NB4 (cell line): ENCODE data around the gene ENO3.

Source experiments
- DNase-seq: peaks from one replicate; pipeline ENCODE4 v3.0.0; 2010; ENCODE audit warnings: low read depth
- H3K4me3 ChIP-seq: one replicate; pipeline ENCODE4 v1.5.1; 2011; ENCODE audit warnings: mild to moderate bottlenecking, low read depth, low read length, moderate library complexity
- MYC ChIP-seq: IDR thresholded peaks from 2 replicates; pipeline ENCODE4 v1.6.1; 2011; ENCODE audit warnings: low read depth, low read length
- POLR2A ChIP-seq: IDR thresholded peaks from 2 replicates; pipeline ENCODE4 v1.6.1; 2011; ENCODE audit warnings: mild to moderate bottlenecking; ENCODE audit not compliant: insufficient read length; ENCODE audit errors: extremely low read depth
- TF ChIP-seq, protein P1 (sequence below): IDR thresholded peaks from one replicate; pipeline ENCODE4 v1.5.1; 2012; ENCODE audit warnings: low read depth, low read length
- TF ChIP-seq, protein P2 (sequence below): IDR thresholded peaks from 2 replicates; pipeline ENCODE4 v1.6.1; 2011; ENCODE audit warnings: low read depth, low read length

The ENO3 gene

DNA sequence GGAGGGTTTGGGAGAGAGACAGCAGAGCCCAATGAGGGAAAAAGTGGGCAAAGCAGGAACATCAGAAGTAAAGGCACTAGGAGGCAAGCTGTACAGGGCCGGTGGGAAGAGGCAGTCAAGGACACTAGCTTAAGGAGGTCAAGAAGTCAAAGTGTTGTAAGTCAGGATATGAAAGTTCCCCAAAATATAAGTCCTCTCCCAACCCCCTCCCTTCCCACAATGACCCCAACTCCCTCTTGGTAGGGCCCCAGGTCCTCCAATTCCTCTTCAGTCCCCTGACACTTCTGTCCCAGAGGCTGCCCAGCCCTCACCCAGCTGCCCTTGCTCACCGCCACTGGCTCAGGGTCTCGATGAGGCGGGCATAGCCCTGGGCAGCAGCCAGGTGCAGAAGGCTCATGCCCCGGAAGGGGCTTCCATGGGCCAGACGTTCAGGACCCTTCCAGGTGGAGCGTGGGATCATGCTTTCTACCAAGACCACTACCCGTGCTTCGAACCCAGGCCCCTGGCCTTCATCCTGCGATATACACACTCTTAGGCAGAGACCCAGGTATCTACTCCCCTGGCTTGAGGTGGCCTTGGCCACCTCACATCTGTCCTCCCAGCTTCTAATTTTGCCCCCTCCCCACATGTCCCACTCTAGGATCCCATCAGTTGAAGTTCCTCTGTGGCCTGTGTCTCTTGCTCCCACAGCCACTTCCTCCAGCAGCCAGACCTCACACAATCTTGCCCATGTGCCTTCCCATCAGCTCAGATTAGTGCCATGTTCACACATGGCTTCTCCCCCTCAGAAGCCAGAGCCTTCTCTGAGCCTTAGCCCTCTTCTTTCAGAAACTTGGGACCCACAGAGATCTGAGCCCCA lies 22.6 kb downstream of the ENO3 start:
- DNase-seq, result no peak
- TF ChIP-seq, protein P1, sequence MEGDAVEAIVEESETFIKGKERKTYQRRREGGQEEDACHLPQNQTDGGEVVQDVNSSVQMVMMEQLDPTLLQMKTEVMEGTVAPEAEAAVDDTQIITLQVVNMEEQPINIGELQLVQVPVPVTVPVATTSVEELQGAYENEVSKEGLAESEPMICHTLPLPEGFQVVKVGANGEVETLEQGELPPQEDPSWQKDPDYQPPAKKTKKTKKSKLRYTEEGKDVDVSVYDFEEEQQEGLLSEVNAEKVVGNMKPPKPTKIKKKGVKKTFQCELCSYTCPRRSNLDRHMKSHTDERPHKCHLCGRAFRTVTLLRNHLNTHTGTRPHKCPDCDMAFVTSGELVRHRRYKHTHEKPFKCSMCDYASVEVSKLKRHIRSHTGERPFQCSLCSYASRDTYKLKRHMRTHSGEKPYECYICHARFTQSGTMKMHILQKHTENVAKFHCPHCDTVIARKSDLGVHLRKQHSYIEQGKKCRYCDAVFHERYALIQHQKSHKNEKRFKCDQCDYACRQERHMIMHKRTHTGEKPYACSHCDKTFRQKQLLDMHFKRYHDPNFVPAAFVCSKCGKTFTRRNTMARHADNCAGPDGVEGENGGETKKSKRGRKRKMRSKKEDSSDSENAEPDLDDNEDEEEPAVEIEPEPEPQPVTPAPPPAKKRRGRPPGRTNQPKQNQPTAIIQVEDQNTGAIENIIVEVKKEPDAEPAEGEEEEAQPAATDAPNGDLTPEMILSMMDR, result no peak
- TF ChIP-seq MYC (no peak), POLR2A (no peak)
- TF ChIP-seq, protein P2, sequence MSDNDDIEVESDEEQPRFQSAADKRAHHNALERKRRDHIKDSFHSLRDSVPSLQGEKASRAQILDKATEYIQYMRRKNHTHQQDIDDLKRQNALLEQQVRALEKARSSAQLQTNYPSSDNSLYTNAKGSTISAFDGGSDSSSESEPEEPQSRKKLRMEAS, result no peak

DNA sequence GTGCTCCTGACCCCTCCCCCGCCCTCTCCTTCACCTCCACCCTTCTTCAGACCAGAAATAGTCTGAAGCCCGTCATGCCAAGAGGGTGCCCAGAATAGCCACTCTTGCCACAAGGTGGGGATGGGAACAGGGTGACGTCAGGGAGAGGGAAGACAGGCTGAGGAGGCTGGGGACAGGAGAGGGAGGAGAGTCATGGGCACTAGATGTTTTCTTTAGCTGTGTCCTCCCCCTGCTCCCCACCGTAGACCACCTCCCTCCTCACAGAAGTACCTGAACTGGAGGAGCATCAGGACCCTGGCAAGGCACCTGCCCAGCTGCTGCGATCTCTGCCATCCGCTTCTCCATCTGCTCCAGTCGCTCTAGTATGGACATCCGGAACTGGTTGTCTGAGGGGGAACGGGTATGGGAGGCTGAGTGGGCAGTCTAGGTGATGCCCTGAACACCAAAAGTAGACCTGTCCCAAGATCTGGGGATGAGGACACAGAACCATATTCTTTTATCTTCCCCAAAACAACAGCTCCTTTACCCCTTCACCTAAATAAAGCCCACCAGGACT lies 23.3 kb downstream of the ENO3 start:
- H3K4me3 ChIP-seq, result no peak overlapping the region
- no peak for DNase-seq
- TF ChIP-seq MYC (no peak), POLR2A (no peak)
- TF ChIP-seq, protein P1, result no peak
- TF ChIP-seq, protein P2, result no peak

More for the DNA sequence above, 22.6 kb downstream of the ENO3 start:
- no peak overlapping the region for H3K4me3 ChIP-seq

DNA sequence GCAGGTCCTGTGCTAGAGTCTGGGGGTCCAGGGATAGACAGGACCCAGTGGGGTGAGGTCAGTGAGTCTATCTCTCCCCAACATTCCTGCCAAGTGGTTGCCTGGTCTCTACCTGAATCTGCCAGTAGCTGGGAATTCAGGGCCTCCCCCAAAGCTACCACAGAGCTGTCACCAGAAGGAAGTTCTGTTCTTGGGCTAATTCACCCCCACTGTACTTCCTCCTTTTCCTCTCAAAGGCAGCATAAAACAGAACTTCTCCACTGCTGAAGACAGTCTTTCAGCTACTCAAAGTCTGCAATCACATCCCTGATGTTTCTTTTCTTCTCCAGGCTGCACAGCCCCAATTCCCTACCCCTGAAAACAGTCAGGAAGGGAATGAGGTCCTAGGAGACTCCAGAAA lies 27.8 kb downstream of the ENO3 start:
- H3K4me3 ChIP-seq, result no peak overlapping the region
- DNase-seq, result peak; percentile 61
- TF ChIP-seq POLR2A (no peak), MYC (no peak)
- TF ChIP-seq, protein P1, result no peak
- TF ChIP-seq, protein P2, result no peak

DNA sequence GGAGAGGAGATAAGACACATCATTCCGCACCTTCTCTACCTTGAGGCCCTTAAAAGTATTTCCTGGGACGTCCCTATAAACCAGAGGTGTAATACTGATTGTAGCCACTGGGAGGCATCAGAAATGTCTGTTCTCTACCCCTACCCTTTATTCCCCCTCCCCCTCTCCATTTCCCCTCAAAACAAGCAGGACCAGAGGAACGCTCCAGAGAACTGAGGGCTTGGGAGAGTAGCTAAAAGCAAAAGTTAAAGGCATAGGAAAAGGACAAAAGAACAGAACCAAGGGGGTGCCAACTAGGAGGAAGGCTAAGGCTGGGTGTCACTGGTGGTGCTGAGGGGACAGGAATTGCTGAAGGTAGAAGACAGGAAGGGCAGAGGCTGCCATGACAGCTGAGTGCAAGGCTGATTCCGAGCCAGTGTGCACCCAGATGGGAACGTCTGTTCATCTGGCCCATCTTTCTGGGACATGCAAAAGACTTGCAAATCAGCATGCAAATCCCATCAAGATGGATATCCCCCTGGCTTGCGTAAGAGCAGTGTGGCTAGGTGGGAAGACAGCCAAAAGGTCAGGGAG lies 29.8 kb downstream of the ENO3 start:
- TF ChIP-seq, protein P1, result peak; percentile 50
- TF ChIP-seq, protein P2, result no peak
- peak; percentile 62 for DNase-seq
- H3K4me3 ChIP-seq, result no peak overlapping the region

DNA sequence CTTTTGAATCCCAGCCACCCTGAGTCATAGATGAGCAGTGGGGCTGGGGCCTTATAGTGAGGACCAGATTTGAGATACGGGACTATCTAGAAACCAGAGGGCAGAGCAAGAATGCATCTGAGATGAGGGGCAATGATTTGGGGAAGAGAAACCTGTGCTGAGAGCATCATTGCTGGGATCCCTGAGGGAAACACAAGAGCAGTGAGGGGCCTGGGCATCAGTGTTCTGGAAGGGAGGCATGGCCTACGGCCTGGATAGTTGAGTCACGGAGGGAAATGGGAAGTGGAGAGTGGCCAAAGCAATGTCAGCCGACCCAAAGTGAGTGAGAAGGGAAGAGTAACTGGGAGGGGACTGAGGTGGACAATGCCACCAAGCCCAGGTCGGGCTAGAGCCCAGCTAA lies 31.4 kb downstream of the ENO3 start:
- no peak overlapping the region for H3K4me3 ChIP-seq
- no peak for DNase-seq
- TF ChIP-seq, protein P2, result no peak
- TF ChIP-seq POLR2A, result no peak

DNA sequence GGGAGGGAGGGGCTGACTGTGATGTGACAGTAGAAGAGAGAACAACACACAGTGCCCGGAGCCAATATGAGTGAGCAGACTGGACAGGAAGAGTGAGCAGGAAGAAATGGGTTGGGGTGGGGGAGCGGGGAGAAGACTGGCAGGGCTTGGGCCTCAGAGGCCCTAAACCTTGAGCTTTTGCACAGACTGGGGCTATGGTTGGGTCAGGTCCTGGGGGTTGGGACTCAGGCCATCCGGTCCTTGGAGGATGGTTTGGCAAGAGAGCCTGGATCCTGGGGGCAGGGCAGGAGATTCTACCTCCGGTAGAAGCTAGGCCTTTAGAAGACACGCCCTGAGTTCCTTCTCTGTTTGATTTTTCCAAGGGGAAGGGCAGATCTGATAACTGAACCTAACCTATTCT lies 35.5 kb downstream of the ENO3 start:
- peak overlapping the region; percentile 65 for H3K4me3 ChIP-seq
- no peak for TF ChIP-seq POLR2A
- TF ChIP-seq MYC, result no peak
- TF ChIP-seq, protein P2, result no peak
- TF ChIP-seq, protein P1, result no peak
- DNase-seq, result no peak
